CD14-positive monocyte (primary cell): Measurements from ENCODE around the gene CNST. TPM values are rescaled to one million over a fixed set of nuclear protein-coding genes. Genes with fewer than 3 reads are reported as not detected.
"Not testable (repeated sequence)": the region's sequence is repeated elsewhere in the genome, so short reads cannot be mapped to it uniquely, and the experiment has no call there.

ENCODE experiments used
- DNase-seq, 3 donors: peaks; one replicate each; pipeline ENCODE4 v3.0.0-alpha.2; 2011 to 2022
- H2AFZ ChIP-seq: 2 replicates; pipeline ENCODE4 v1.6.0; 2012; ENCODE audit warnings: mild to moderate bottlenecking, low read depth, low read length, inconsistent platforms; ENCODE audit not compliant: insufficient read depth, poor library complexity, severe bottlenecking
- H3K27ac ChIP-seq, 2 donors: 1 replicate in 1 of 2; 2 replicates in 1 of 2; pipeline ENCODE4 v1.5.1; 2012 to 2013; ENCODE audit warnings: low read length in 2 of 2, control low read depth in 1 of 2, inconsistent platforms in 1 of 2, low read depth in 1 of 2, mild to moderate bottlenecking in 1 of 2
- H3K27me3 ChIP-seq, 2 donors: one replicate each; pipeline versions ENCODE4 v1.6.0 to v1.6.1; 2011 to 2013; ENCODE audit warnings: low read length in 2 of 2; ENCODE audit not compliant: control insufficient read depth in 2 of 2, insufficient read depth in 2 of 2
- H3K36me3 ChIP-seq, 2 donors: replicated peaks in 1 of 2; 1 replicate in 1 of 2; 2 replicates in 1 of 2; pipeline versions ENCODE4 v1.5.1 to v1.6.1; 2012 to 2013; ENCODE audit warnings: low read length in 2 of 2, control low read depth in 1 of 2, inconsistent platforms in 1 of 2, mild to moderate bottlenecking in 1 of 2; ENCODE audit not compliant: insufficient read depth in 2 of 2, control insufficient read depth in 1 of 2
- H3K4me1 ChIP-seq, 2 donors: 1 replicate in 1 of 2; 2 replicates in 1 of 2; pipeline versions ENCODE4 v1.5.1 to v1.6.1; 2012 to 2013; ENCODE audit warnings: low read length in 2 of 2, control low read depth in 1 of 2, inconsistent platforms in 1 of 2, mild to moderate bottlenecking in 1 of 2, moderate library complexity in 1 of 2; ENCODE audit not compliant: insufficient read depth in 2 of 2, control insufficient read depth in 1 of 2
- H3K4me2 ChIP-seq: replicated peaks from 2 replicates; pipeline ENCODE3; 2012; ENCODE audit warnings: low read length, moderate library complexity, mild to moderate bottlenecking; ENCODE audit not compliant: poor library complexity, severe bottlenecking; ENCODE audit errors: extremely low read depth
- H3K4me3 ChIP-seq, 3 experiments: fragments of 200-600 bp in 1 of 3; sonication (generic) in 1 of 3; replicated peaks in 1 of 3; 1 replicate in 2 of 3; 2 replicates in 1 of 3; pipeline ENCODE4 v1.5.1; 2011 to 2013; ENCODE audit warnings: low read length in 3 of 3, mild to moderate bottlenecking in 3 of 3, control low read depth in 2 of 3, low read depth in 2 of 3, inconsistent platforms in 1 of 3, moderate library complexity in 1 of 3
- H3K79me2 ChIP-seq: 2 replicates; pipeline ENCODE4 v1.6.0; 2012; ENCODE audit warnings: mild to moderate bottlenecking, control low read depth, inconsistent platforms, low read length, moderate library complexity; ENCODE audit not compliant: insufficient read depth
- H3K9ac ChIP-seq: 2 replicates; pipeline ENCODE4 v1.6.0; 2017; ENCODE audit warnings: low read length, mild to moderate bottlenecking; ENCODE audit not compliant: insufficient read depth, poor library complexity, severe bottlenecking
- H3K9me3 ChIP-seq, 2 donors: replicated peaks in 1 of 2; 1 replicate in 1 of 2; 2 replicates in 1 of 2; pipeline versions ENCODE4 v1.5.1 to v1.6.1; 2012 to 2013; ENCODE audit warnings: low read length in 2 of 2, control low read depth in 1 of 2; ENCODE audit not compliant: control insufficient read depth in 1 of 2, insufficient read depth in 1 of 2
- H4K20me1 ChIP-seq: 2 replicates; pipeline ENCODE4 v1.6.0; 2012; ENCODE audit warnings: mild to moderate bottlenecking, low read length, control low read depth, moderate library complexity; ENCODE audit not compliant: insufficient read depth
- H3K27ac Mint-ChIP-seq, 7 donors: one replicate each; pipeline ENCODE4 v1.8.0; 2020; ENCODE audit warnings: mild to moderate bottlenecking in 7 of 7, mixed read lengths in 7 of 7, moderate library complexity in 6 of 7, inconsistent platforms in 2 of 7
- H3K27me3 Mint-ChIP-seq, 3 donors: one replicate each; pipeline ENCODE4 v1.8.0; 2021 to 2022; ENCODE audit warnings: low read depth in 3 of 3, mild to moderate bottlenecking in 3 of 3, mixed read lengths in 3 of 3, moderate library complexity in 3 of 3, inconsistent platforms in 1 of 3
- H3K36me3 Mint-ChIP-seq, 2 donors: one replicate each; pipeline ENCODE4 v1.8.0; 2020; ENCODE audit warnings: mixed read lengths in 2 of 2, inconsistent platforms in 1 of 2, mild to moderate bottlenecking in 1 of 2
- H3K4me1 Mint-ChIP-seq: one replicate; pipeline ENCODE4 v1.8.0; 2020; ENCODE audit warnings: mild to moderate bottlenecking, mixed read lengths
- H3K4me3 Mint-ChIP-seq, 2 donors: one replicate each; pipeline ENCODE4 v1.8.0; 2020; ENCODE audit warnings: mild to moderate bottlenecking in 2 of 2, mixed read lengths in 2 of 2, moderate library complexity in 1 of 2
- H3K9me3 Mint-ChIP-seq, 7 donors: one replicate each; pipeline ENCODE4 v1.8.0; 2020 to 2022; ENCODE audit warnings: mixed read lengths in 7 of 7, mild to moderate bottlenecking in 6 of 7, moderate library complexity in 6 of 7, inconsistent platforms in 2 of 7
- CTCF ChIP-seq: fragments of 200-600 bp; IDR thresholded peaks from one replicate; pipeline ENCODE4 v1.8.0; 2022; ENCODE audit warnings: antibody characterized with exemption, mild to moderate bottlenecking
- WGBS: methylation state at CpG from one replicate; pipeline ENCODE4 v1.1.5; 2013; ENCODE audit warnings: missing lambda C conversion rate; ENCODE audit not compliant: insufficient coverage; 5-methylcytosine and 5-hydroxymethylcytosine counted together
- intact Hi-C, 2 donors: fragments of 100-400 bp; cut with micrococcal nuclease; formaldehyde crosslinking; loops; one replicate each; pipeline versions ENCODE4 v1.15.0 to v1.15.1; 2023
- polyA plus RNA-seq, 3 donors: library from polyadenylated mRNA; depleted of rRNA in 1 of 3; unstranded in 2 of 3; stranded (reverse) in 1 of 3; fragments of 300-500 nt in 2 of 3; fragments of >200 nt in 1 of 3; fragmentation: Illumina TruSeq in 2 of 3; gene quantifications; 1 replicate in 2 of 3; 2 replicates in 1 of 3; pipeline ENCODE4 v1.2.3, GENCODE V29; 2012 to 2021

Gene CNST
- polyA plus RNA-seq, 3 donors: 11.0 to 14.1 (median 13.7) TPM

GRCh38 chr1:246600579-246600978 is 34.3 kb downstream of the CNST start:
- Histone ChIP-seq H4K20me1 (peaks cover 40% of the 10 kb centered on the region), H3K9ac (no peak overlapping the region), H3K27me3 (no peaks in the 10 kb centered on the region), H2AFZ (no peak overlapping the region), H3K79me2 (peaks cover 94% of the 10 kb centered on the region), H3K9me3 (peaks cover 0 to 5% of the 10 kb centered on the region in 2 donors), H3K4me2 (no peak overlapping the region), H3K4me3 (no peak overlapping the region), H3K36me3 (peaks cover 0 to 16% of the 10 kb centered on the region in 2 donors), H3K4me1 (no peaks in the 10 kb centered on the region), H3K27ac (no peak overlapping the region)
- intact Hi-C loops: loop anchor here in 1 of 2 donors (10.0 kb wide), 1 partner anchor 1636 kb away; a partner anchor contains a TSS
- Mint-ChIP-seq H3K27ac (no peak overlapping the region), H3K4me3 (no peak overlapping the region), H3K9me3 (peaks cover 0 to 10% (median 2%) of the 10 kb centered on the region in 7 donors), H3K36me3 (peaks cover 7 to 19% of the 10 kb centered on the region in 2 donors), H3K27me3 (no peaks in the 10 kb centered on the region), H3K4me1 (peaks cover 11% of the 10 kb centered on the region)
- DNase-seq: no peak
- no peak for TF ChIP-seq CTCF
- 90% methylated on average over 2 of the region's 2 CpGs for WGBS

- H3K4me3 Mint-ChIP-seq: no peak overlapping the region
- peaks cover 0 to 13% (median 2%) of the 10 kb centered on the region in 7 donors for H3K9me3 Mint-ChIP-seq
- Histone ChIP-seq H3K4me1 (no peaks in the 10 kb centered on the region), H3K9ac (no peak overlapping the region), H3K4me3 (no peak overlapping the region), H2AFZ (no peak overlapping the region), H3K36me3 (peaks cover 0 to 3% of the 10 kb centered on the region in 2 donors), H3K4me2 (no peak overlapping the region), H3K9me3 (peaks cover 0 to 5% of the 10 kb centered on the region in 2 donors), H3K27ac (no peak overlapping the region), H4K20me1 (peaks cover 36% of the 10 kb centered on the region), H3K79me2 (peaks cover 79% of the 10 kb centered on the region), H3K27me3 (no peaks in the 10 kb centered on the region)
- WGBS: 76% methylated on average over 2 of the region's 3 CpGs
- intact Hi-C loops: loop anchor here in 1 of 2 donors (10.0 kb wide), 1 partner anchor 1637 kb away; a partner anchor contains a TSS
- peaks cover 5 to 11% of the 10 kb centered on the region in 2 donors for H3K36me3 Mint-ChIP-seq
- H3K4me1 Mint-ChIP-seq: peaks cover 8% of the 10 kb centered on the region
- H3K27ac Mint-ChIP-seq: no peak overlapping the region
- no peak for DNase-seq
- TF ChIP-seq CTCF: no peak
- peaks cover 0 to 2% (median 0%) of the 10 kb centered on the region in 3 donors for H3K27me3 Mint-ChIP-seq
These were observed 35.9 kb downstream of the CNST start for GRCh38 chr1:246602194-246602593.

GRCh38 chr1:246605231-246605630 is 39.0 kb downstream of the CNST start:
- WGBS: 98% methylated on average over 18 of the region's 19 CpGs
- Histone ChIP-seq H3K79me2 (peaks cover 68% of the 10 kb centered on the region), H3K4me1 (peaks cover 17 to 20% of the 10 kb centered on the region in 2 donors), H4K20me1 (peaks cover 33% of the 10 kb centered on the region)
- peak overlapping the region in 2 of 7 donors; percentile 50 to 62 for H3K27ac Mint-ChIP-seq
- not testable (repeated sequence) for H2AFZ ChIP-seq, H3K4me3 Mint-ChIP-seq, H3K4me2 ChIP-seq, H3K36me3 ChIP-seq, H3K9ac ChIP-seq, DNase-seq, H3K27me3 ChIP-seq, H3K4me3 ChIP-seq, H3K9me3 ChIP-seq, H3K36me3 Mint-ChIP-seq, H3K27me3 Mint-ChIP-seq, H3K27ac ChIP-seq
- peaks cover 24% of the 10 kb centered on the region for H3K4me1 Mint-ChIP-seq
- peaks cover 0 to 14% (median 3%) of the 10 kb centered on the region in 7 donors for H3K9me3 Mint-ChIP-seq
- intact Hi-C loops: loop anchor here in 1 of 2 donors (5.0 to 10.0 kb wide), 2 partner anchors 38 to 1640 kb away; partner anchors contain the start of genes CNST and TFB2M
